Measurements from ENCODE around the gene MAD2L1BP. TPM values are rescaled to one million over a fixed set of nuclear protein-coding genes. Genes with fewer than 3 reads are reported as not detected.

Gene MAD2L1BP
- total RNA-seq, 1 experiment from 2014 or later, result 25.7 TPM

DNA sequence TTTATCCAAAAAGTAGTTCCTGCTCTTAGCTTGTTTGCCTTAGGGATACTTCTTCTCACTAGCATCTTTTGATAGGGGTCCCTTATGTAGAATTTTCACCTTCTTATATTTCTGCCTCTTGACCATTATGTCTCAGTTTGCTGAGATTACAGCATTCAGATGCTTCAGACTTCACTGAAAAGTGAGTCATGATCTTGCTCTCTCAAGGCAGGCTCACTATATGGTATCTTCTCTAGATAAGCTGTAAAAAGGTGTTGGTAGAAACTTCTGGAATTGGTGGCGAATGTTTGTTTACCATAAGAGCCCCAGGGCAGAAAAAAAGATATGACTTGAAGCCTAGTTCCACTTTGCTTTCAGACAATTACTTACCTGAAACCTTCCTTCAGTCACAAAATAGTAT is 26.2 kb upstream of the MAD2L1BP start:
- Histone ChIP-seq H3K36me3 (ENCODE audit: low read depth) (peaks cover 7% of the 10 kb centered on the region; the same call in 1 of the 2 replicates), H3K9me3 (ENCODE audit: insufficient read depth, low read depth) (no peaks in the 10 kb centered on the region), H3K4me2 (no peak overlapping the region), H3F3A (ENCODE audit: insufficient read depth, low read depth) (peaks cover 64% of the 10 kb centered on the region; the same call in 1 of the 2 replicates), H3K27ac (no peak overlapping the region), H2AFZ (no peak overlapping the region), H3K79me2 (ENCODE audit: low read depth) (no peaks in the 10 kb centered on the region), H4K20me1 (ENCODE audit: insufficient read depth) (no peaks in the 10 kb centered on the region), H3K9me2 (ENCODE audit: insufficient read depth) (no peaks in the 10 kb centered on the region), H3K4me1 (replicated peaks; ENCODE audit: insufficient read depth) (no peaks in the 10 kb centered on the region), H3K4me3 (no peak overlapping the region), H3K27me3 (ENCODE audit: insufficient read depth, low read depth) (no peaks in the 10 kb centered on the region)
- CTCF ChIA-PET, result no interaction called here
- POLR2A ChIA-PET (ENCODE audit: unreplicated experiment), result no interaction called here
- TF ChIP-seq EZH2 (IDR thresholded peaks at IDR 0.05; ENCODE audit: low read depth), result no peak
- TF ChIP-seq, protein P1, sequence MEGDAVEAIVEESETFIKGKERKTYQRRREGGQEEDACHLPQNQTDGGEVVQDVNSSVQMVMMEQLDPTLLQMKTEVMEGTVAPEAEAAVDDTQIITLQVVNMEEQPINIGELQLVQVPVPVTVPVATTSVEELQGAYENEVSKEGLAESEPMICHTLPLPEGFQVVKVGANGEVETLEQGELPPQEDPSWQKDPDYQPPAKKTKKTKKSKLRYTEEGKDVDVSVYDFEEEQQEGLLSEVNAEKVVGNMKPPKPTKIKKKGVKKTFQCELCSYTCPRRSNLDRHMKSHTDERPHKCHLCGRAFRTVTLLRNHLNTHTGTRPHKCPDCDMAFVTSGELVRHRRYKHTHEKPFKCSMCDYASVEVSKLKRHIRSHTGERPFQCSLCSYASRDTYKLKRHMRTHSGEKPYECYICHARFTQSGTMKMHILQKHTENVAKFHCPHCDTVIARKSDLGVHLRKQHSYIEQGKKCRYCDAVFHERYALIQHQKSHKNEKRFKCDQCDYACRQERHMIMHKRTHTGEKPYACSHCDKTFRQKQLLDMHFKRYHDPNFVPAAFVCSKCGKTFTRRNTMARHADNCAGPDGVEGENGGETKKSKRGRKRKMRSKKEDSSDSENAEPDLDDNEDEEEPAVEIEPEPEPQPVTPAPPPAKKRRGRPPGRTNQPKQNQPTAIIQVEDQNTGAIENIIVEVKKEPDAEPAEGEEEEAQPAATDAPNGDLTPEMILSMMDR (conservative IDR thresholded peaks at IDR 0.05), result no peak
- no TSS peak for BruUV-seq (replicated peaks)
- intact Hi-C loops (cut with micrococcal nuclease; ENCODE audit: unreplicated experiment), result loop anchor here (2.0 kb wide), 2 partner anchors 55 to 159 kb away; no protein-coding TSS in a partner anchor
- DNase-seq, result no peak

DNA sequence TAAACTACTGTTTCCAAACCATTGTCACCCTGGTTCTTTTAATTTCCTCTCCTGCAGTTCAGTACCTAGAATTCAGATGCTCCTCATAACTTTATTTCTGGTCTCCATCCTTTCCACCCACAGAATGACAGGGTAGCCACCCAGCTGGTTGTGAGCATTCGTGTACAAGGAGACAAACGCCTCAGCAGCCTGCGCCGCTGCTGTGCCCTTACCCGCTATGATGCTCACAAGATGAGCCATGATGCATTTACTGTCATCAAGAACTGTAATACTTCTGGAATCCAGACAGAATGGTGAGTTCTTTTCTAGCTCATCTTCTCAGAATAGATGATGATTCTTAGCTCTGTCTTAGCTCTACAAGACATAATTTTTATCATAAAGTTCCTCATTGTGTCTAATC is 25.2 kb upstream of the MAD2L1BP start:
- Histone ChIP-seq H3K4me2 (no peak overlapping the region), H2AFZ (no peak overlapping the region), H3K36me3 (ENCODE audit: low read depth) (peaks cover 7% of the 10 kb centered on the region; the same call in 1 of the 2 replicates), H3K79me2 (ENCODE audit: low read depth) (no peaks in the 10 kb centered on the region), H3K4me1 (replicated peaks; ENCODE audit: insufficient read depth) (no peaks in the 10 kb centered on the region), H3K9me2 (ENCODE audit: insufficient read depth) (no peaks in the 10 kb centered on the region), H3K4me3 (no peak overlapping the region), H3K27ac (no peak overlapping the region), H3F3A (ENCODE audit: insufficient read depth, low read depth) (peaks cover 62% of the 10 kb centered on the region; the same call in 1 of the 2 replicates), H4K20me1 (ENCODE audit: insufficient read depth) (no peaks in the 10 kb centered on the region), H3K27me3 (ENCODE audit: insufficient read depth, low read depth) (no peaks in the 10 kb centered on the region), H3K9me3 (ENCODE audit: insufficient read depth, low read depth) (no peaks in the 10 kb centered on the region)
- DNase-seq, result no peak
- CTCF ChIA-PET, result no interaction called here
- intact Hi-C loops (cut with micrococcal nuclease; ENCODE audit: unreplicated experiment), result no loop called here
- TF ChIP-seq, protein P1 (conservative IDR thresholded peaks at IDR 0.05), result no peak
- no peak for TF ChIP-seq EZH2 (IDR thresholded peaks at IDR 0.05; ENCODE audit: low read depth)
- BruUV-seq (replicated peaks), result no TSS peak
- POLR2A ChIA-PET (ENCODE audit: unreplicated experiment), result interaction anchor here (0.5 to 0.8 kb wide), 2 partner anchors 22 to 432 kb away, joined by 3 to 8 read pairs; no protein-coding TSS in a partner anchor

DNA sequence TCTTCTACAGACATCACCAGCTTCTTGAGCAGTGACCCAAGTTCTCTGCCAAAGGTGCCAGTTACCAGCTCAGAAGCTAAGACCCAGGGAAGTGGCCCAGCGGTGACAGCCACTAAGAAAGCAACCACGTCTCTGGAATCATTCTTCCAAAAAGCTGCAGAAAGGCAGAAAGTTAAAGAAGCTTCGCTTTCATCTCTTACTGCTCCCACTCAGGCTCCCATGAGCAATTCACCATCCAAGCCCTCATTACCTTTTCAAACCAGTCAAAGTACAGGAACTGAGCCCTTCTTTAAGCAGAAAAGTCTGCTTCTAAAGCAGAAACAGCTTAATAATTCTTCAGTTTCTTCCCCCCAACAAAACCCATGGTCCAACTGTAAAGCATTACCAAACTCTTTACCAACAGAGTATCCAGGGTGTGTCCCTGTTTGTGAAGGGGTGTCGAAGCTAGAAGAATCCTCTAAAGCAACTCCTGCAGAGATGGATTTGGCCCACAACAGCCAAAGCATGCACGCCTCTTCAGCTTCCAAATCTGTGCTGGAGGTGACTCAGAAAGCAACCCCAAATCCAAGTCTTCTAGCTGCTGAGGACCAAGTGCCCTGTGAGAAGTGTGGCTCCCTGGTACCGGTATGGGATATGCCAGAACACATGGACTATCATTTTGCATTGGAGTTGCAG is 21.8 kb upstream of the MAD2L1BP start:
- CTCF ChIA-PET, result no interaction called here
- intact Hi-C loops (cut with micrococcal nuclease; ENCODE audit: unreplicated experiment), result no loop called here
- H3K9me2 ChIP-seq (ENCODE audit: insufficient read depth), result no peaks in the 10 kb centered on the region

More for the DNA sequence above, 21.8 kb upstream of the MAD2L1BP start:
- BruUV-seq (replicated peaks), result no TSS peak
- DNase-seq, result no peak
- H3K4me3 ChIP-seq, result no peak overlapping the region
- H2AFZ ChIP-seq, result no peak overlapping the region
- no peaks in the 10 kb centered on the region for H3K79me2 ChIP-seq (ENCODE audit: low read depth)
- H3F3A ChIP-seq (ENCODE audit: insufficient read depth, low read depth), result peaks cover 65% of the 10 kb centered on the region
- no peak for TF ChIP-seq EZH2 (IDR thresholded peaks at IDR 0.05; ENCODE audit: low read depth)
- TF ChIP-seq, protein P1 (conservative IDR thresholded peaks at IDR 0.05), result no peak
- no peak overlapping the region for H3K27ac ChIP-seq
- no peaks in the 10 kb centered on the region for H4K20me1 ChIP-seq (ENCODE audit: insufficient read depth)
- no peak overlapping the region for H3K4me2 ChIP-seq
- H3K9me3 ChIP-seq (ENCODE audit: insufficient read depth, low read depth), result no peaks in the 10 kb centered on the region
- peaks cover 7% of the 10 kb centered on the region; the same call in 1 of the 2 replicates for H3K36me3 ChIP-seq (ENCODE audit: low read depth)
- H3K27me3 ChIP-seq (ENCODE audit: insufficient read depth, low read depth), result no peaks in the 10 kb centered on the region
- POLR2A ChIA-PET (ENCODE audit: unreplicated experiment), result interaction anchor here (0.7 kb wide), 1 partner anchor 629 kb away, joined by 4 read pairs; the partner anchor contains the start of gene PPP2R5D
- H3K4me1 ChIP-seq (replicated peaks; ENCODE audit: insufficient read depth), result no peaks in the 10 kb centered on the region

Measured in PC-9 (cell line).